Activated CD8-positive, alpha-beta memory T cell treated with anti-CD3 and anti-CD28 coated beads, Interleukin-2, amount 10 ng/mL, durations not matched to agents 7 days and 5 days (primary cell): Measurements from ENCODE around the gene NOVA2. TPM values are rescaled to one million over a fixed set of nuclear protein-coding genes. Genes with fewer than 3 reads are reported as not detected.

Experiments
- ATAC-seq: fragments of 150-1000 bp; cut with Tn5 transposase; one replicate; pipeline ENCODE4 v1.10.0; 2021; ENCODE audit warnings: moderate library complexity
- CTCF ChIA-PET: fragments of 350-600 bp; sonication (Branson Sonifier 250); formaldehyde crosslinking; loops from one replicate; lab custom pipeline; 2021; ENCODE audit warnings: antibody characterized with exemption; lab: Charles Lee
- DNase-seq: peaks from one replicate; pipeline ENCODE4 v3.0.0-alpha.2; 2020
- H3K27ac Mint-ChIP-seq: one replicate; pipeline ENCODE4 v1.8.0; 2021; ENCODE audit warnings: mild to moderate bottlenecking, mixed read lengths
- H3K27me3 Mint-ChIP-seq: one replicate; pipeline ENCODE4 v1.8.0; 2021; ENCODE audit warnings: mixed read lengths
- H3K36me3 Mint-ChIP-seq: one replicate; pipeline ENCODE4 v1.8.0; 2021; ENCODE audit warnings: mild to moderate bottlenecking, mixed read lengths
- H3K4me1 Mint-ChIP-seq: one replicate; pipeline ENCODE4 v1.8.0; 2021; ENCODE audit warnings: mixed read lengths
- H3K4me3 Mint-ChIP-seq: one replicate; pipeline ENCODE4 v1.8.0; 2021; ENCODE audit warnings: mild to moderate bottlenecking, moderate library complexity, mixed read lengths
- H3K9me3 Mint-ChIP-seq: one replicate; pipeline ENCODE4 v1.8.0; 2022; ENCODE audit warnings: low read depth, mixed read lengths
- total RNA-seq, 2 experiments: library from RNA; stranded (reverse); gene quantifications; one replicate each; pipeline ENCODE4 v1.2.3, GENCODE V29; 2021

The NOVA2 gene
- total RNA-seq, 2 experiments from 2014 or later = 0.02 to 0.18 TPM

- Mint-ChIP-seq H3K36me3 (no peaks in the 10 kb centered on the region), H3K4me1 (peaks cover 49% of the 10 kb centered on the region), H3K9me3 (no peaks in the 10 kb centered on the region), H3K27ac (peak overlapping the region; percentile 69), H3K4me3 (no peak overlapping the region), H3K27me3 (peaks cover 10% of the 10 kb centered on the region)
- peak; percentile 28 for ATAC-seq
- CTCF ChIA-PET = interaction anchor here (0.8 to 2.6 kb wide), 4 partner anchors 16 to 110 kb away, joined by 3 to 12 read pairs (median 4); partner anchors contain the start of gene MYPOP
- DNase-seq = peak; percentile 56
Measured at GRCh38 chr19:45918721-45919120, 54.9 kb downstream of the NOVA2 start.

- Mint-ChIP-seq H3K4me1 (peaks cover 49% of the 10 kb centered on the region), H3K27ac (peak overlapping the region; percentile 78), H3K36me3 (no peaks in the 10 kb centered on the region), H3K4me3 (peak overlapping the region; percentile 36), H3K9me3 (no peaks in the 10 kb centered on the region), H3K27me3 (peaks cover 21% of the 10 kb centered on the region)
- peak; percentile 71 for DNase-seq
- CTCF ChIA-PET = interaction anchor here (0.6 to 2.6 kb wide), 12 partner anchors 9 to 590 kb away, joined by 3 to 12 read pairs (median 4); partner anchors contain the start of genes IRF2BP1 and MYPOP
- peak; percentile 78 for ATAC-seq
Measured at GRCh38 chr19:45917421-45918091, 56.1 kb downstream of the NOVA2 start.

- peaks cover 38% of the 10 kb centered on the region for H3K27me3 Mint-ChIP-seq
- CTCF ChIA-PET = interaction anchor here (0.5 to 1.8 kb wide), 6 partner anchors 10 to 1685 kb away, joined by 3 to 7 read pairs (median 3); no protein-coding TSS in a partner anchor
- ATAC-seq (no peak), DNase-seq (peak; percentile 59)
- no peaks in the 10 kb centered on the region for H3K9me3 Mint-ChIP-seq
- H3K4me3 Mint-ChIP-seq = no peak within 1 kb of the TSS
- H3K4me1 Mint-ChIP-seq = peaks cover 29% of the 10 kb centered on the region
- no peaks in the 10 kb centered on the region for H3K36me3 Mint-ChIP-seq
- no peak within 1 kb of the TSS for H3K27ac Mint-ChIP-seq
Measured at GRCh38 chr19:45913874-45914830, 59.5 kb downstream of the NOVA2 start, which contains the start of gene NANOS2. Gene NANOS2, minus strand, starts transcription at chr19:45914778. Its CDS starts 85 bp downstream, at chr19:45914693.

GRCh38 chr19:45911291-45911690 is 62.4 kb downstream of the NOVA2 start:
- CTCF ChIA-PET = interaction anchor here (1.1 kb wide), 1 partner anchor 94 kb away, joined by 3 read pairs; no protein-coding TSS in a partner anchor
- no peak overlapping the region for H3K27ac Mint-ChIP-seq
- ATAC-seq (no peak), DNase-seq (no peak)
- no peak overlapping the region for H3K4me3 Mint-ChIP-seq
- H3K36me3 Mint-ChIP-seq = no peaks in the 10 kb centered on the region
- H3K27me3 Mint-ChIP-seq = peaks cover 35% of the 10 kb centered on the region
- peaks cover 10% of the 10 kb centered on the region for H3K4me1 Mint-ChIP-seq
- no peaks in the 10 kb centered on the region for H3K9me3 Mint-ChIP-seq

GRCh38 chr19:45908956-45909355 is 64.7 kb downstream of the NOVA2 start:
- H3K27ac Mint-ChIP-seq = no peak overlapping the region
- no peaks in the 10 kb centered on the region for H3K9me3 Mint-ChIP-seq
- peaks cover 31% of the 10 kb centered on the region for H3K27me3 Mint-ChIP-seq
- CTCF ChIA-PET = interaction anchor here (0.9 to 1.6 kb wide), 4 partner anchors 8 to 101 kb away, joined by 3 to 5 read pairs (median 4); partner anchors contain the start of gene CCDC61
- ATAC-seq = no peak
- no peak for DNase-seq
- peaks cover 10% of the 10 kb centered on the region for H3K4me1 Mint-ChIP-seq
- H3K4me3 Mint-ChIP-seq = no peak overlapping the region
- H3K36me3 Mint-ChIP-seq = no peaks in the 10 kb centered on the region

GRCh38 chr19:45906221-45906620 is 67.4 kb downstream of the NOVA2 start:
- H3K27ac Mint-ChIP-seq = no peak overlapping the region
- H3K4me3 Mint-ChIP-seq = no peak overlapping the region
- H3K9me3 Mint-ChIP-seq = no peaks in the 10 kb centered on the region
- CTCF ChIA-PET = no interaction called here
- DNase-seq = no peak
- ATAC-seq = no peak
- peaks cover 17% of the 10 kb centered on the region for H3K4me1 Mint-ChIP-seq
- H3K36me3 Mint-ChIP-seq = no peaks in the 10 kb centered on the region
- peaks cover 10% of the 10 kb centered on the region for H3K27me3 Mint-ChIP-seq

GRCh38 chr19:45905011-45905410 is 68.7 kb downstream of the NOVA2 start:
- Mint-ChIP-seq H3K27ac (no peak overlapping the region), H3K9me3 (no peaks in the 10 kb centered on the region), H3K36me3 (peaks cover 8% of the 10 kb centered on the region), H3K27me3 (peaks cover 2% of the 10 kb centered on the region), H3K4me3 (no peak overlapping the region), H3K4me1 (peaks cover 27% of the 10 kb centered on the region)
- DNase-seq (no peak), ATAC-seq (no peak)
- CTCF ChIA-PET = no interaction called here

- H3K27ac Mint-ChIP-seq = peak overlapping the region; percentile 84
- H3K4me1 Mint-ChIP-seq = peaks cover 21% of the 10 kb centered on the region
- H3K36me3 Mint-ChIP-seq = peaks cover 20% of the 10 kb centered on the region
- DNase-seq = peak; percentile 99
- CTCF ChIA-PET = interaction anchor here (0.8 to 5.0 kb wide), 20 partner anchors 8 to 210 kb away, joined by 3 to 65 read pairs (median 6); partner anchors contain the start of genes CCDC61, FOXA3, IRF2BP1 and NANOS2
- ATAC-seq = peak; percentile 90
- no peaks in the 10 kb centered on the region for H3K27me3 Mint-ChIP-seq
- no peaks in the 10 kb centered on the region for H3K9me3 Mint-ChIP-seq
- peak overlapping the region; percentile 92 for H3K4me3 Mint-ChIP-seq
Measured at GRCh38 chr19:45902651-45903625, 70.7 kb downstream of the NOVA2 start.

- Mint-ChIP-seq H3K27me3 (no peaks in the 10 kb centered on the region), H3K4me1 (peaks cover 21% of the 10 kb centered on the region), H3K36me3 (peaks cover 20% of the 10 kb centered on the region), H3K9me3 (no peaks in the 10 kb centered on the region), H3K27ac (peak within 1 kb of the TSS; percentile 84), H3K4me3 (peak within 1 kb of the TSS; percentile 92)
- CTCF ChIA-PET = interaction anchor here (0.6 to 5.0 kb wide), 17 partner anchors 7 to 210 kb away, joined by 3 to 65 read pairs (median 6); partner anchors contain the start of genes CCDC61, FOXA3, IRF2BP1 and QPCTL
- no peak for DNase-seq
- no peak for ATAC-seq
Measured at GRCh38 chr19:45901912-45902650, 71.6 kb downstream of the NOVA2 start, which contains the start of gene MYPOP. Gene MYPOP, minus strand, starts transcription at chr19:45902613. Its CDS starts 840 bp downstream, at chr19:45901773.

- DNase-seq (peak; percentile 50), ATAC-seq (no peak)
- no peaks in the 10 kb centered on the region for H3K9me3 Mint-ChIP-seq
- H3K36me3 Mint-ChIP-seq = peaks cover 20% of the 10 kb centered on the region
- peak overlapping the region; percentile 92 for H3K4me3 Mint-ChIP-seq
- H3K27ac Mint-ChIP-seq = no peak overlapping the region
- H3K27me3 Mint-ChIP-seq = no peaks in the 10 kb centered on the region
- CTCF ChIA-PET = interaction anchor here (0.5 to 5.0 kb wide), 9 partner anchors 9 to 132 kb away, joined by 3 to 65 read pairs (median 6); partner anchors contain the start of genes FOXA3, IRF2BP1, SIX5 and SYMPK
- H3K4me1 Mint-ChIP-seq = peaks cover 21% of the 10 kb centered on the region
Measured at GRCh38 chr19:45901432-45901911, 72.2 kb downstream of the NOVA2 start.

GRCh38 chr19:45900738-45901431 is 72.8 kb downstream of the NOVA2 start:
- CTCF ChIA-PET = interaction anchor here (0.5 to 5.0 kb wide), 10 partner anchors 8 to 128 kb away, joined by 3 to 65 read pairs (median 4); partner anchors contain the start of genes FOXA3 and IRF2BP1

More at GRCh38 chr19:45900738-45901431, 72.8 kb downstream of the NOVA2 start:
- Mint-ChIP-seq H3K4me1 (peaks cover 21% of the 10 kb centered on the region), H3K4me3 (peak overlapping the region; percentile 64), H3K27me3 (no peaks in the 10 kb centered on the region), H3K9me3 (no peaks in the 10 kb centered on the region), H3K27ac (no peak overlapping the region), H3K36me3 (peaks cover 20% of the 10 kb centered on the region)
- DNase-seq (no peak), ATAC-seq (no peak)
